ENCODE measurements around the gene FAT1. TPM values are rescaled to one million over a fixed set of nuclear protein-coding genes. Genes with fewer than 3 reads are reported as not detected.

Gene FAT1
- total and polyA plus RNA-seq, 12 donors: 20.4 to 131 (median 75.5) TPM

DNA sequence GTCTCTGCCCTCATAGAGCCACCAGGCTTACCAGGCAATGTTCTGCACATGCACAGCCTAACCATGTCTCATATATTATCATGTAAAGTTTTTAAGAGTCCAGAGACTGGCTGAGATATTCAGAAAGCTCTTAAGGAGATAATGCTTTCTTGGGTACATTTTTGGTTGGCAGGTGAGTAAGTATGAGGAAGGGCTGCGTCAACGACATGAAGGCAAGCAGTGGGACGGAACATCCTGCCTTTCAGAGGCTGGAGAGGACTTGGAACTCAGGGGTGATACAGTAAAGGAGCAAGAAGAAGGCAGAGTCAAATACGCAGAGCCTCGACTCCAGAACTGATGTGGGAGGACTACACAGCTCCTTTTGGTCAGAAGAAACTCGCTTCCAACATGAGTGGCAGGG, 93.5 kb downstream of the FAT1 start:
- Histone ChIP-seq H3K4me3 (no peak overlapping the region), H3K9me3 (no peaks in the 10 kb centered on the region), H3K27me3 (no peaks in the 10 kb centered on the region), H3K4me1 (peaks cover 0 to 5% (median 0%) of the 10 kb centered on the region in 9 donors), H3K27ac (no peak overlapping the region), H3K36me3 (peaks cover 0 to 86% (median 3%) of the 10 kb centered on the region in 9 donors)
- DNase-seq (no peak), ATAC-seq (no peak)
- TF ChIP-seq, protein P1, sequence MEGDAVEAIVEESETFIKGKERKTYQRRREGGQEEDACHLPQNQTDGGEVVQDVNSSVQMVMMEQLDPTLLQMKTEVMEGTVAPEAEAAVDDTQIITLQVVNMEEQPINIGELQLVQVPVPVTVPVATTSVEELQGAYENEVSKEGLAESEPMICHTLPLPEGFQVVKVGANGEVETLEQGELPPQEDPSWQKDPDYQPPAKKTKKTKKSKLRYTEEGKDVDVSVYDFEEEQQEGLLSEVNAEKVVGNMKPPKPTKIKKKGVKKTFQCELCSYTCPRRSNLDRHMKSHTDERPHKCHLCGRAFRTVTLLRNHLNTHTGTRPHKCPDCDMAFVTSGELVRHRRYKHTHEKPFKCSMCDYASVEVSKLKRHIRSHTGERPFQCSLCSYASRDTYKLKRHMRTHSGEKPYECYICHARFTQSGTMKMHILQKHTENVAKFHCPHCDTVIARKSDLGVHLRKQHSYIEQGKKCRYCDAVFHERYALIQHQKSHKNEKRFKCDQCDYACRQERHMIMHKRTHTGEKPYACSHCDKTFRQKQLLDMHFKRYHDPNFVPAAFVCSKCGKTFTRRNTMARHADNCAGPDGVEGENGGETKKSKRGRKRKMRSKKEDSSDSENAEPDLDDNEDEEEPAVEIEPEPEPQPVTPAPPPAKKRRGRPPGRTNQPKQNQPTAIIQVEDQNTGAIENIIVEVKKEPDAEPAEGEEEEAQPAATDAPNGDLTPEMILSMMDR (IDR thresholded peaks at IDR 0.05): no peak
- intact Hi-C loops (cut with DNase I): no loop called here
- WGBS, 2 donors: 94 to 95% methylated on average over 6 of the region's 6 CpGs

DNA sequence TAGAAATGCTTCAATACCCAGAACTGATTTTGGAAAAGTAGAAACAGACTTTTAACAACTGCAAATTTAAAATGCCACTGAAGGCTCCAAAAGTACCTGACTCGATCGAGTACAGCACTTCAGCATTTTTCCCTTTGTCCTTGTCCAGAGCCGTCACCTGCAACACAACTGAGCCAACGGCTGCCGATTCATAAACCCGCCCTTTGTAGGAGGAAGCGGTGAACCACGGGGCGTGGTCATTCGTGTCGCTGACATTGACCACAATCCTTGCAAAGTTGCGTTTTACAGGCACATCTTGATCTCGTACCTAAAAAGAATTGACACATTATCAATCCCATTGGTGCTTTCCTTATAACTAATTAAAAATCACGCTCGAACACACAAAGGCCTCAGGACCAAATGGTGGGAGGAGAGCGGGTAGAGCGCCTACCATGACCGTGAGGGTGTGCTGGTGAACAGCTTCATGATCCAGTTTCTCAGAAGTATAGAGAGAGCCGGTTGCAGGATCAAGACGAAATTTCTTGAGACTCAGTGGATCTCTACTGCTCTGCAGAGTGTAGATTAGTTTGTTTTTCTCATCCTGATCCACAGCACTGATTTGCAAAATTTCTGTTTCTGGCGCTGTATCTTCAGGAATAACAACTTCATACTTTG, 95.5 kb downstream of the FAT1 start:
- peaks cover 0 to 24% (median 7%) of the 10 kb centered on the region in 9 donors for H3K4me1 ChIP-seq
- ATAC-seq (no peak), DNase-seq (no peak)
- no peak overlapping the region for H3K27ac ChIP-seq
- no peaks in the 10 kb centered on the region for H3K9me3 ChIP-seq
- no peaks in the 10 kb centered on the region for H3K27me3 ChIP-seq
- 89 to 94% methylated on average over 21 of the region's 21 CpGs for WGBS, 2 donors
- no peak overlapping the region for H3K4me3 ChIP-seq
- TF ChIP-seq, protein P1 (IDR thresholded peaks at IDR 0.05): no peak
- peaks cover 0 to 68% (median 3%) of the 10 kb centered on the region in 9 donors for H3K36me3 ChIP-seq
- intact Hi-C loops (cut with DNase I): no loop called here

DNA sequence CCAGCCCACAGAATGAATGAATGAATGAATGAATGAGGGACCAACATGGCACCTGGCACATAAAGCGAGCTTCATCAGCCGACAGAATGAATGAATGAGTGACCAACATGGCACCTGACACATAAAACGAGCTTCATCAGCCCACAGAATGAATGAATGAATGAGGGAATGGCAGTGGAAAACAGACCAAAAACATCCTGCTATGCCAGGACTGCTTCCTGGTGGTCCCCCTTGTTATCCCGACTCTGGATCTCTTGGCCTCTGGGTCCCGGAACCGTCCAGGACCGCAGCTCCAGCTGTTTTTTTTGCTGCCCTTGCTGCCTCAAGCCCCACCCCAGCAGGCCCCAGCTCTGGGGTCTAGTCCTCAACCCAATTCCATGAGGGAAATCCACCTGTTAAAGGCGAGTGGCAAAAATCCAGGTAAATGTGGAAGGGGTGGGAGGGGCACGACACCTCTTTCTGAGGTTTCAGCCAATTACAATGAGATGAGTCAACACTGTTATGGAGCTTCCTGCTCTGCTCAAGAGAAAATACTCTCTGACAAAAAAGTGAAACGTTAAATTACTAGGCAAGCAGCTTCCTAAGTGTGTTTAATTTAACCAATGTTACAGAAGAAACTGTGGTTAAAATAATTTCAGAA, 96.3 kb downstream of the FAT1 start:
- H3K36me3 ChIP-seq: peaks cover 0 to 60% (median 0%) of the 10 kb centered on the region in 9 donors
- no peak for DNase-seq
- no peak overlapping the region for H3K27ac ChIP-seq
- H3K27me3 ChIP-seq: no peaks in the 10 kb centered on the region
- H3K9me3 ChIP-seq: no peaks in the 10 kb centered on the region
- peaks cover 0 to 33% (median 16%) of the 10 kb centered on the region in 9 donors for H3K4me1 ChIP-seq
- ATAC-seq: no peak
- WGBS, 2 donors: 78 to 84% methylated on average over 10 of the region's 10 CpGs
- TF ChIP-seq, protein P1 (IDR thresholded peaks at IDR 0.05): no peak
- H3K4me3 ChIP-seq: no peak overlapping the region
- intact Hi-C loops (cut with DNase I): no loop called here

DNA sequence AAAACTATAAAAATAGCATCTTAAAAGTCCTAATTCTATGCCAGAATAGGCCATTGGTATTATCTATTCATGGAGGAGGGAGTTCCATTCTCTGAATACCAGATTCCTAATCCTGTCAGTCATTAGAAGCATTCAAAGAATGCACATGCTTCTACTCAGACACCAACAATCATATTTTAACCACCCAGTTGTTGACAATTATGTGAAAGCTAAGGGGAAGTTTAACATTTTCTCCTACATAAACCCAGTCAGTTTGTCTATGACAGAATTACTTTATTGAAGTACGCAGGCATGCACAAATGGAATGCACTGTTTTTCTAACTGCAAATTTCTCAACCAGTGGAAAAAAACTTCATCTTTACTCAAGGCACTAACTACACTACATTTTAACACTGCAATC, 98.7 kb downstream of the FAT1 start:
- Histone ChIP-seq H3K27ac (peak overlapping the region in 3 of 10 donors; percentile 1 to 52 (median 42)), H3K27me3 (no peaks in the 10 kb centered on the region), H3K4me3 (no peak overlapping the region), H3K9me3 (no peaks in the 10 kb centered on the region), H3K36me3 (peaks cover 0 to 55% (median 4%) of the 10 kb centered on the region in 9 donors), H3K4me1 (peaks cover 0 to 39% (median 18%) of the 10 kb centered on the region in 9 donors)
- TF ChIP-seq, protein P1 (IDR thresholded peaks at IDR 0.05): no peak
- ATAC-seq (no peak), DNase-seq (no peak)
- intact Hi-C loops (cut with DNase I): no loop called here
- 78 to 81% methylated on average over 1 of the region's 1 CpG for WGBS, 2 donors
